HEK293 (cell line): ENCODE measurements around the gene CACNA1D.
A peak's percentile ranks its signal among the peaks of the same experiment; 100 is the strongest.

Experiments used
- CTCF ChIA-PET: fragments of 350-600 bp; formaldehyde crosslinking; extraction: SDS; loops from one replicate; lab custom pipeline; 2021; ENCODE audit warnings: antibody characterized with exemption; lab: Yijun Ruan, JAX
- POLR2A ChIA-PET: fragments of 300-600 bp; formaldehyde crosslinking; extraction: SDS; loops from one replicate; lab custom pipeline; 2020; ENCODE audit warnings: antibody characterized with exemption, inconsistent platforms; lab: Yijun Ruan, JAX
- H3K27ac ChIP-seq: fragments of 200-500 bp; sonication (Bioruptor generic); 2 replicates; pipeline ENCODE4 v1.5.1; 2014; ENCODE audit warnings: low read depth, low read length, control low read depth, inconsistent platforms; ENCODE audit errors: extremely low read depth
- H3K36me3 ChIP-seq, 2 experiments: fragments of 200-500 bp in 1 of 2; sonication (Bioruptor generic) in 1 of 2; 1 replicate in 1 of 2; 2 replicates in 1 of 2; pipeline ENCODE4 v1.5.1; 2014 to 2017; ENCODE audit warnings: inconsistent platforms in 2 of 2, low read length in 2 of 2; ENCODE audit not compliant: control insufficient read depth in 2 of 2, insufficient read depth in 1 of 2
- H3K4me1 ChIP-seq: fragments of 200-500 bp; sonication (Bioruptor generic); 2 replicates; pipeline ENCODE4 v1.5.1; 2014; ENCODE audit warnings: mild to moderate bottlenecking, low read length, inconsistent platforms; ENCODE audit not compliant: control insufficient read depth, insufficient read depth
- H3K4me3 ChIP-seq: 2 replicates; pipeline ENCODE4 v1.5.1; 2011; ENCODE audit warnings: low read depth, mild to moderate bottlenecking, control low read depth, low read length, moderate library complexity
- H3K9me3 ChIP-seq: fragments of 200-500 bp; sonication (Bioruptor generic); 2 replicates; pipeline ENCODE4 v1.5.1; 2014; ENCODE audit warnings: low read depth, low read length, inconsistent platforms; ENCODE audit not compliant: control insufficient read depth, insufficient read depth
- BCL11A ChIP-seq: fragments of 450-650 bp; formaldehyde crosslinking; IDR thresholded peaks from 2 replicates; pipeline ENCODE4 v1.5.1; 2016; ENCODE audit warnings: low read depth, missing biosample characterization, missing genetic modification characterization
- GLI4 ChIP-seq: fragments of 450-650 bp; formaldehyde crosslinking; IDR thresholded peaks from 2 replicates; pipeline ENCODE4 v1.5.1; 2016; ENCODE audit warnings: missing biosample characterization, missing genetic modification characterization
- GLIS1 ChIP-seq: fragments of 450-650 bp; formaldehyde crosslinking; IDR thresholded peaks from 2 replicates; pipeline ENCODE4 v1.5.1; 2016; ENCODE audit warnings: missing biosample characterization, missing genetic modification characterization
- KLF1 ChIP-seq: fragments of 450-650 bp; formaldehyde crosslinking; IDR thresholded peaks from 2 replicates; pipeline ENCODE4 v1.5.1; 2016; ENCODE audit warnings: missing biosample characterization, missing genetic modification characterization
- KLF10 ChIP-seq: fragments of 450-650 bp; IDR thresholded peaks from 2 replicates; pipeline ENCODE4 v1.5.1; 2018; ENCODE audit warnings: missing biosample characterization, mild to moderate bottlenecking, missing genetic modification characterization
- MZF1 ChIP-seq: fragments of 450-650 bp; formaldehyde crosslinking; IDR thresholded peaks from 2 replicates; pipeline ENCODE4 v1.5.1; 2017; ENCODE audit warnings: missing biosample characterization, missing genetic modification characterization, borderline replicate concordance
- TRIM28 ChIP-seq: IDR thresholded peaks from 2 replicates; pipeline ENCODE4 v1.6.1; 2011; ENCODE audit warnings: low read length, control low read depth, borderline replicate concordance
- ZBTB21 ChIP-seq: fragments of 450-650 bp; formaldehyde crosslinking; IDR thresholded peaks from 2 replicates; pipeline ENCODE4 v1.5.1; 2017; ENCODE audit warnings: missing biosample characterization, missing genetic modification characterization
- ZFP41 ChIP-seq: fragments of 450-650 bp; formaldehyde crosslinking; IDR thresholded peaks from 2 replicates; pipeline ENCODE4 v1.5.1; 2016; ENCODE audit warnings: missing biosample characterization, missing genetic modification characterization, borderline replicate concordance
- ZNF112 ChIP-seq: fragments of 450-650 bp; formaldehyde crosslinking; IDR thresholded peaks from 2 replicates; pipeline ENCODE4 v1.5.0; 2017; ENCODE audit warnings: missing biosample characterization, missing genetic modification characterization
- ZNF175 ChIP-seq: fragments of 450-650 bp; formaldehyde crosslinking; IDR thresholded peaks from 2 replicates; pipeline ENCODE4 v1.5.1; 2016; ENCODE audit warnings: missing biosample characterization, missing genetic modification characterization
- ZNF302 ChIP-seq: fragments of 450-650 bp; formaldehyde crosslinking; IDR thresholded peaks from 2 replicates; pipeline ENCODE4 v1.5.1; 2016; ENCODE audit warnings: missing biosample characterization, missing genetic modification characterization, low read depth
- ZNF335 ChIP-seq: fragments of 450-650 bp; formaldehyde crosslinking; conservative IDR thresholded peaks from 2 replicates; pipeline ENCODE4 v1.5.1; 2016; ENCODE audit warnings: missing biosample characterization, missing genetic modification characterization
- ZNF521 ChIP-seq: fragments of 450-650 bp; formaldehyde crosslinking; IDR thresholded peaks from 2 replicates; pipeline ENCODE4 v1.5.1; 2017; ENCODE audit warnings: missing biosample characterization, mild to moderate bottlenecking, missing genetic modification characterization
- ZNF530 ChIP-seq: fragments of 450-650 bp; formaldehyde crosslinking; IDR thresholded peaks from 2 replicates; pipeline ENCODE4 v1.5.1; 2016; ENCODE audit warnings: low read depth, missing biosample characterization, missing genetic modification characterization
- TF ChIP-seq, protein P1 (sequence below): fragments of 450-650 bp; formaldehyde crosslinking; IDR thresholded peaks from 2 replicates; pipeline ENCODE4 v1.5.1; 2017; ENCODE audit warnings: missing biosample characterization, missing genetic modification characterization
- TF ChIP-seq, protein P2 (sequence below): fragments of 450-650 bp; formaldehyde crosslinking; IDR thresholded peaks from 2 replicates; pipeline ENCODE4 v1.5.1; 2016; ENCODE audit warnings: missing biosample characterization, missing genetic modification characterization
- TF ChIP-seq, protein P3 (sequence below): fragments of 450-650 bp; formaldehyde crosslinking; IDR thresholded peaks from 2 replicates; pipeline ENCODE4 v1.5.1; 2016; ENCODE audit warnings: missing biosample characterization, missing genetic modification characterization, borderline replicate concordance
- TF ChIP-seq, protein P4 (sequence below): fragments of 450-650 bp; formaldehyde crosslinking; IDR thresholded peaks from 2 replicates; pipeline ENCODE4 v1.5.1; 2017; ENCODE audit warnings: missing biosample characterization, mild to moderate bottlenecking, missing genetic modification characterization, moderate library complexity

The CACNA1D gene

GRCh38 chr3:53780171-53780570, 285.8 kb downstream of the CACNA1D start (continued):
- TF ChIP-seq ZNF521 (tag by site-specific recombination), result no peak

DNA sequence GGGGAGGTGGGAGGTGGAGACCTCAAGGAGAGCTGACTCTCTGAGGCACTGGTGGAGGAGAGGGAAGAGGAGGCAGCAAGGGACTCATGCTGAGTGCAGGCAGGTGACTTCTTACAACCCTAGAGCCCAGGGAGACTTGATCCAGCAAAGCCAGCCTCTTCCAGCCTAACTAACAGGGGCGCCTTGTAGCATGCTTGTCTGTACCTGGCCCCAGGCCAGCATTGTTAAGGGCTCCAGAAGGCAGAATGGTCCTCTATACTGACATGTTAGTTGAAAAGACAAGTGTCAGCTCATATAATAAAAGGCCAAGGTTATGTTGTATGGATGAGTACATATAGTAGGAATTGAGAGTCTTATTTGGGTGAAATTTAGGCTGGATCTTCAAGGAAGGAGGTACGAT, 286.4 kb downstream of the CACNA1D start:
- H3K27ac ChIP-seq, result no peak overlapping the region
- H3K36me3 ChIP-seq, result no peaks in the 10 kb centered on the region
- H3K9me3 ChIP-seq, result no peaks in the 10 kb centered on the region
- ChIA-PET POLR2A (interaction anchor here (0.6 kb wide), 1 partner anchor 32 kb away, joined by 5 read pairs; no protein-coding TSS in a partner anchor), CTCF (no interaction called here)
- no peaks in the 10 kb centered on the region for H3K4me1 ChIP-seq
- TF ChIP-seq, protein P1, sequence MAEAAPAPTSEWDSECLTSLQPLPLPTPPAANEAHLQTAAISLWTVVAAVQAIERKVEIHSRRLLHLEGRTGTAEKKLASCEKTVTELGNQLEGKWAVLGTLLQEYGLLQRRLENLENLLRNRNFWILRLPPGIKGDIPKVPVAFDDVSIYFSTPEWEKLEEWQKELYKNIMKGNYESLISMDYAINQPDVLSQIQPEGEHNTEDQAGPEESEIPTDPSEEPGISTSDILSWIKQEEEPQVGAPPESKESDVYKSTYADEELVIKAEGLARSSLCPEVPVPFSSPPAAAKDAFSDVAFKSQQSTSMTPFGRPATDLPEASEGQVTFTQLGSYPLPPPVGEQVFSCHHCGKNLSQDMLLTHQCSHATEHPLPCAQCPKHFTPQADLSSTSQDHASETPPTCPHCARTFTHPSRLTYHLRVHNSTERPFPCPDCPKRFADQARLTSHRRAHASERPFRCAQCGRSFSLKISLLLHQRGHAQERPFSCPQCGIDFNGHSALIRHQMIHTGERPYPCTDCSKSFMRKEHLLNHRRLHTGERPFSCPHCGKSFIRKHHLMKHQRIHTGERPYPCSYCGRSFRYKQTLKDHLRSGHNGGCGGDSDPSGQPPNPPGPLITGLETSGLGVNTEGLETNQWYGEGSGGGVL (tag by site-specific recombination), result 0 out of 2 replicates have a peak, but pooled peaks have one; percentile 24
- no peak for TF ChIP-seq GLIS1 (tag by site-specific recombination)
- H3K4me3 ChIP-seq, result no peak overlapping the region

- no peak overlapping the region for H3K4me3 ChIP-seq
- CTCF ChIA-PET, result no interaction called here
- no peaks in the 10 kb centered on the region for H3K9me3 ChIP-seq
- TF ChIP-seq ZNF112, result no peak
- no peak for TF ChIP-seq ZNF302 (tag by site-specific recombination)
- TF ChIP-seq ZNF335 (tag by site-specific recombination), result no peak
- no peak for TF ChIP-seq ZNF530 (tag by site-specific recombination)
- TF ChIP-seq, all 188 proteins: peak for 0
- POLR2A ChIA-PET, result no interaction called here
- no peaks in the 10 kb centered on the region for H3K36me3 ChIP-seq
- H3K4me1 ChIP-seq, result no peaks in the 10 kb centered on the region
- no peak overlapping the region for H3K27ac ChIP-seq
These were observed 292.6 kb downstream of the CACNA1D start for GRCh38 chr3:53787016-53787415.

GRCh38 chr3:53788038-53788437, 293.6 kb downstream of the CACNA1D start:
- Histone ChIP-seq H3K27ac (no peak overlapping the region), H3K36me3 (no peaks in the 10 kb centered on the region), H3K4me3 (no peak overlapping the region), H3K9me3 (no peaks in the 10 kb centered on the region), H3K4me1 (no peaks in the 10 kb centered on the region)
- CTCF ChIA-PET, result interaction anchor here (0.7 kb wide), 1 partner anchor 155 kb away, joined by 4 read pairs; no protein-coding TSS in a partner anchor
- POLR2A ChIA-PET, result no interaction called here
- TF ChIP-seq GLI4 (tag by site-specific recombination), result no peak
- TF ChIP-seq TRIM28, result no peak
- no peak for TF ChIP-seq ZNF175
- TF ChIP-seq, protein P2, sequence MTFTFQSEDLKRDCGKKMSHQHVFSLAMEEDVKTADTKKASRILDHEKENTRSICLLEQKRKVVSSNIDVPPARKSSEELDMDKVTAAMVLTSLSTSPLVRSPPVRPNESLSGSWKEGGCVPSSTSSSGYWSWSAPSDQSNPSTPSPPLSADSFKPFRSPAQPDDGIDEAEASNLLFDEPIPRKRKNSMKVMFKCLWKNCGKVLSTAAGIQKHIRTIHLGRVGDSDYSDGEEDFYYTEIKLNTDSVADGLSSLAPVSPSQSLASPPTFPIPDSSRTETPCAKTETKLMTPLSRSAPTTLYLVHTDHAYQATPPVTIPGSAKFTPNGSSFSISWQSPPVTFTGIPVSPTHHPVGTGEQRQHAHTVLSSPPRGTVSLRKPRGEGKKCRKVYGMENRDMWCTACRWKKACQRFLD, result no peak
- TF ChIP-seq, protein P3, sequence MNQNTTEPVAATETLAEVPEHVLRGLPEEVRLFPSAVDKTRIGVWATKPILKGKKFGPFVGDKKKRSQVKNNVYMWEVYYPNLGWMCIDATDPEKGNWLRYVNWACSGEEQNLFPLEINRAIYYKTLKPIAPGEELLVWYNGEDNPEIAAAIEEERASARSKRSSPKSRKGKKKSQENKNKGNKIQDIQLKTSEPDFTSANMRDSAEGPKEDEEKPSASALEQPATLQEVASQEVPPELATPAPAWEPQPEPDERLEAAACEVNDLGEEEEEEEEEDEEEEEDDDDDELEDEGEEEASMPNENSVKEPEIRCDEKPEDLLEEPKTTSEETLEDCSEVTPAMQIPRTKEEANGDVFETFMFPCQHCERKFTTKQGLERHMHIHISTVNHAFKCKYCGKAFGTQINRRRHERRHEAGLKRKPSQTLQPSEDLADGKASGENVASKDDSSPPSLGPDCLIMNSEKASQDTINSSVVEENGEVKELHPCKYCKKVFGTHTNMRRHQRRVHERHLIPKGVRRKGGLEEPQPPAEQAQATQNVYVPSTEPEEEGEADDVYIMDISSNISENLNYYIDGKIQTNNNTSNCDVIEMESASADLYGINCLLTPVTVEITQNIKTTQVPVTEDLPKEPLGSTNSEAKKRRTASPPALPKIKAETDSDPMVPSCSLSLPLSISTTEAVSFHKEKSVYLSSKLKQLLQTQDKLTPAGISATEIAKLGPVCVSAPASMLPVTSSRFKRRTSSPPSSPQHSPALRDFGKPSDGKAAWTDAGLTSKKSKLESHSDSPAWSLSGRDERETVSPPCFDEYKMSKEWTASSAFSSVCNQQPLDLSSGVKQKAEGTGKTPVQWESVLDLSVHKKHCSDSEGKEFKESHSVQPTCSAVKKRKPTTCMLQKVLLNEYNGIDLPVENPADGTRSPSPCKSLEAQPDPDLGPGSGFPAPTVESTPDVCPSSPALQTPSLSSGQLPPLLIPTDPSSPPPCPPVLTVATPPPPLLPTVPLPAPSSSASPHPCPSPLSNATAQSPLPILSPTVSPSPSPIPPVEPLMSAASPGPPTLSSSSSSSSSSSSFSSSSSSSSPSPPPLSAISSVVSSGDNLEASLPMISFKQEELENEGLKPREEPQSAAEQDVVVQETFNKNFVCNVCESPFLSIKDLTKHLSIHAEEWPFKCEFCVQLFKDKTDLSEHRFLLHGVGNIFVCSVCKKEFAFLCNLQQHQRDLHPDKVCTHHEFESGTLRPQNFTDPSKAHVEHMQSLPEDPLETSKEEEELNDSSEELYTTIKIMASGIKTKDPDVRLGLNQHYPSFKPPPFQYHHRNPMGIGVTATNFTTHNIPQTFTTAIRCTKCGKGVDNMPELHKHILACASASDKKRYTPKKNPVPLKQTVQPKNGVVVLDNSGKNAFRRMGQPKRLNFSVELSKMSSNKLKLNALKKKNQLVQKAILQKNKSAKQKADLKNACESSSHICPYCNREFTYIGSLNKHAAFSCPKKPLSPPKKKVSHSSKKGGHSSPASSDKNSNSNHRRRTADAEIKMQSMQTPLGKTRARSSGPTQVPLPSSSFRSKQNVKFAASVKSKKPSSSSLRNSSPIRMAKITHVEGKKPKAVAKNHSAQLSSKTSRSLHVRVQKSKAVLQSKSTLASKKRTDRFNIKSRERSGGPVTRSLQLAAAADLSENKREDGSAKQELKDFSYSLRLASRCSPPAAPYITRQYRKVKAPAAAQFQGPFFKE (tag by site-specific recombination), result no peak
- TF ChIP-seq KLF10 (tag by site-specific recombination), result no peak
- TF ChIP-seq BCL11A (tag by site-specific recombination), result no peak
- TF ChIP-seq ZFP41 (tag by site-specific recombination), result no peak
- no peak for TF ChIP-seq MZF1
- no peak for TF ChIP-seq ZBTB21 (tag by site-specific recombination)
- TF ChIP-seq KLF1 (tag by site-specific recombination), result no peak
- TF ChIP-seq, protein P4, sequence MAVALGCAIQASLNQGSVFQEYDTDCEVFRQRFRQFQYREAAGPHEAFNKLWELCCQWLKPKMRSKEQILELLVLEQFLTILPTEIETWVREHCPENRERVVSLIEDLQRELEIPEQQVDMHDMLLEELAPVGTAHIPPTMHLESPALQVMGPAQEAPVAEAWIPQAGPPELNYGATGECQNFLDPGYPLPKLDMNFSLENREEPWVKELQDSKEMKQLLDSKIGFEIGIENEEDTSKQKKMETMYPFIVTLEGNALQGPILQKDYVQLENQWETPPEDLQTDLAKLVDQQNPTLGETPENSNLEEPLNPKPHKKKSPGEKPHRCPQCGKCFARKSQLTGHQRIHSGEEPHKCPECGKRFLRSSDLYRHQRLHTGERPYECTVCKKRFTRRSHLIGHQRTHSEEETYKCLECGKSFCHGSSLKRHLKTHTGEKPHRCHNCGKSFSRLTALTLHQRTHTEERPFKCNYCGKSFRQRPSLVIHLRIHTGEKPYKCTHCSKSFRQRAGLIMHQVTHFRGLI (tag by site-specific recombination), result no peak
